Pons (tissue), 1 donor: ENCODE measurements around the gene NPEPPS.

Source experiments
- DNase-seq: peaks from one replicate; pipeline ENCODE4 v3.0.0-alpha.2; 2016; ENCODE audit warnings: low spot score

NPEPPS gene

GRCh38 chr17:47663912-47664623, 133.2 kb downstream of the NPEPPS start:
- DNase-seq: peak; percentile 59

DNA sequence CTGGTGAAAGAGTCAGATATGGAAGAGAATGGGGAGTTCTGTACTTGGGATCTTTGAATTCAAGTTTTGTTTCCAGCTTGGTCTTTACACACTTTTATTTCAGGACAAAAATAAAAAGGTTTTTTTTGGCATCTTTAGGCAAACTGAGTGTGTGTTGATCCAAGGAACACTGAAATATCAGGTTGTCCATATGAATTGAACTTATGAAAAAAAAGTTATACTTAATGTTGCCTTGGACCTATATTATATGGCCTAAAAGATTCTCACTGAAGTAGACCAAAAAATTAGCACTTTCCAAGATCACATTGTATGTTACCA, 133.7 kb downstream of the NPEPPS start:
- no peak for DNase-seq

- DNase-seq: no peak
These were observed 134.7 kb downstream of the NPEPPS start for GRCh38 chr17:47665655-47666054.

GRCh38 chr17:47669081-47669480, 138.2 kb downstream of the NPEPPS start:
- no peak for DNase-seq

GRCh38 chr17:47670064-47670463, 139.2 kb downstream of the NPEPPS start:
- DNase-seq: no peak
